ENCODE data around the gene ZNF3.
A peak's percentile ranks its signal among the peaks of the same experiment; 100 is the strongest.

The ZNF3 gene

DNA sequence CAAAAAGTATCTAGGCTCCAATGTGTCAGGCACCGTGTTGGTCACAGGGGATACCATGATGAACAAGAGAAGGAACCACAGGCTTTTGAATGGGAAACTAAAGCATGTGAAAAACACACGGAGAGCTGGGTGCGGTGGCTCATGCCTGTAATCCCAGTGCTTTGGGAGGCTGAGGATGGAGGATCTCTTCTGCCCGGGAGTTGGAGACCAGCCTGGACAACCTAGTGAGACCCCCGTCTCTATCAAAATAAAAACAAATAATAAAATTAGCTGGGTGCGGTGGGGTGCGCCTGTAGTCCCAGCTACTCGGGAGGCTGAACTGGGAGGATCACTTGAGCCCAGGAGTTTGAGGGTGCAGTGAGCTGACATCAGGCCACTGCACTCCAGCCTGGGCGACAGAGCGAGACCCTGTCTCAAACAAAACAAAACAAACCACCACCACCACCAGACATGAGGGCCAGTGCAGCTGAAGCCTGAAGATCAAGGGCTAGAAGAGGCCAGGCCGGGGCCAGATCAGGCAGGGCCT lies 6.6 kb upstream of the ZNF3 start:
- DNase-seq: no peak

DNA sequence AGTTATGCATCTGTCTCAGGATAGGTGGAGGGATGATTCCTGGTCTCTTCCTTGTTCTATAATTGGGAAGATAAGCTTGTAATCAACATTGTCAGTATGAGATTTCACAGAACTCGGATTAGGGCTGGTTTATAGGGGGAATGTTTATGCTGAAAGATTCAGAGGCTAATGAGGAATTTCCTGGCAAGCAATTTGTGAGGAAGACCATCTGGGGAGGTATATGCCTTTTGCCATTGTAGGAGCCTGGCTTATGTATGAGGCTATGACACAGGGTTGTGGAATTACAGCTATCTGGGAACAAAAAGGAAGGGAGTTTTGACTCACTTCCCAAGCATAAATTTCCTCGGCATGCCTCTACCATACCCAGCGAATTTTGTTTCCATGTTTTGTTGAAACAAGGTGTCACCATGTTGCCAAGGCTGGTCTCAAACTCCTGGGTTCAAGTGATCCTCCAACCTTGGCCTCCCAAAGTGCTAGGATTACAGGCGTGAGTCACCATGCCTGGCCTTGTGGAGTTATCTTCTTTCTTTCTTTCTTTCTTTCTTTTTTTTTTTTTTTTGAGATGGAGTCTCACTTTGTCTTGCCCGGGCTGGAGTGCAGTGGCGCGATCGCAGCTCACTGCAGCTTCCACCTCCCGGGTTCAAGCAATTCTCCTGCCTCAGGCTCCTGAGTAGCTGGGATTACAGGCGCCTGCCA lies 5.7 kb upstream of the ZNF3 start:
- DNase-seq: no peak

DNA sequence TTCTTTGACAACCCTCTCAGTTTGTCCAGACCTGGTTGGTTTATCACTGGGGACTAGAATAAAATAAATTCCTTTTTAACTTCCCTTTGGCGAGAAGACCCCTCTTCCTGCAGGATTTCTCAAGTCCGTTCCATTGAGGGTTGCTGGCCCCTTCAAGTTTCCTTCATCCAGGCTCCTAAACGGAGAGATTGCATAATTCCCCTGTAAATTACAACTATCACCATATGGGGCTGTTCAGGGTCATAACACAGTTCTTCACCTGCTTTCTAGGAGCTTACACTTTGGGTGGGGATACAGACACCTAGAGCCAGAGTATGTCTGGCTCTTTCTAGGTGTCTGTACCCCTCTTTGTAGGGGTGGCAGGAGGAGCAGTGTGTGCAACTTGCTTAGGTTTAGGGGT lies 4.0 kb upstream of the ZNF3 start:
- DNase-seq: no peak

DNA sequence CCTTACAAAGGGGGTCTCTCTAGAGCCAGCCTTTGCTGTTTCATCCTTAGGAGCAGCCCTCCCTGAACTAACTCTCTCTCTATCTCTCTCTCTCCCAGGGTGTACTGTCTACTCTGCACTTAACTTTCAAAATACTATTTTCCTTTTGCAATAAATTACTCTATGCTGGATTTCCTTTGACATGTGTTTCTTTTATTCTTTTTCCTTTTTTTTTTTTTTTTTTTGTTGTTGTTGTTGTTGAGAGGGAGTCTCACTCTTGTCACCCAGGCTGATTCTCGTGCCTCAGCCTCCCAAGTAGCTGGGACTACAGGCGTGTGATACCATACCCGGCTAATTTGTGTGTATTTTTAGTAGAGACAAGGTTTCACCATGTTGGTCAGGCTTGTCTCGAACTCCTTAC lies 1.5 kb upstream of the ZNF3 start:
- DNase-seq: no peak

DNA sequence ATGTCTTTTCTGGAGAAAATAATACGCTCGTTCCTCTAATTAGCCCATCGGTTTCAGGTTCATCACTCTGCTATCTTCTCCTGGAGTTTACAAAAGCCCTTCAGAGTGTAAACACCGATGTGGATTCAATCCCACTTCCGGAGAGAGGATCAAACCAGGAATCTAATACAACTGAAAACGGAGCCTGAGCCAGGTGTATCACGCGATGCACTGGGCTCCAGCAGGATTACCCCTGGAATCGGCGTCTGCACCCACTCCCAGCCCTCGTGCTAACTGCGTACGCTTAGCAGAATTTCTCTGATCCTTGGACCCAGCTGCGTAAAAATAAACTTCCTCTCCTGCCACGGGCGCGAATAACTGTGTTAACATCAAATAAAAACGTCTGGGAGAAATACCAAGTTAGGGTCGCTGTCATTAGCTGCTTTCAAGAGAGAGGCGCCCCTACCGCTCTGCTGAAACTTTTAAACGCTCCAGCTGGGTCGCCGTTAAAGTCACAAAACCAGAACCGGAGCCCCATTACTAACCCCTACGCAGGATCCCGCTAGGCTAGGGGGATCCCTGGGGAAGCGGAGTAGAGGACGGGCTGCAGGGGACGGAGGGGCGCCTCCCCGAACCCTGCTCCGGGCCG lies 502 bp downstream of the ZNF3 start:
- peak in 1 of 2 donors; percentile 13 for DNase-seq

DNA sequence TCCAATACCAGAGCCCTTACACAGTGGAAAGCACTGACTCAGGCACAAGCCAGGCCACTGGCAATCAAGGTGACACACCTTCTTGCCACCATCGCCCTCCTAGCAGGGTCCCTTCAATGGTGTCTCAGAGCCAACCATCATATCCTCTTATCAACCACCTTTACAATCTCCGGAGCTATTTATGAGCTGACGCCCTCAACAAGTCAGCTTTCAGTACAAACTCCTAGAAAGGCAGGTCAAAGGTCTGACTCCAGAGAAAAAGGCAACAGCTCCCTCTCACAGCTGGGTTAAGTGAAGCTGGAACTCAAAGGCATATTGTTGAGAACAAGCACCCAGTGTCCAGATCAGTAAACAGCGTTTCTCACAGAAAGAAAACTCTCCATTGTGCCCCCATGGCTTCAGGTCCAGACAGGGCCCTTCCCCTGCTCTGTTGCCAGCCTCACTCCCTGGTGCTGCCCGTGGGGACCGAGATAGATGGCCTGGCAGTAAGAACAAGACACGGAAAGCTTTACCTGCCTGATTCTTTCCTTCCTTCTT lies 2.4 kb downstream of the ZNF3 start:
- DNase-seq: no peak

DNA sequence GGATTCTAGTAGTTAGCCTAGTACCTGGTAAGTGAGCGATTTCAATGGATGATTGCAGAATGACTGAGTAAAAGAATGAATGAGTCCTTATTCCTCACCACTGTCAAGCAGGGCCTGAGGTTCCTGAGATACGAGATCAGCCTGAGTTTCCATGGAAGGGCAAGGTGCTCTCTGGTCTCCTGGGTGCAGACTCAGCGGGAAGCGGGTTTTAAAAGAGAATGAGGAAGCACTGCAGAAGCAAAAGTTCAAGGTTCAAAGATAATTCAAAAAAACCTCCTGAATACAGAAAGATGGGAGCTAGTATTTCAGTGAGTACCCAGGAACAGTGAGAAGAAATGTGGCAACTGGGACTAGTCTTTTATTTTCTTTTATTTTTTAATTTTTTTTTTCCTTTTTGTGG lies 4.3 kb downstream of the ZNF3 start:
- DNase-seq: no peak

DNA sequence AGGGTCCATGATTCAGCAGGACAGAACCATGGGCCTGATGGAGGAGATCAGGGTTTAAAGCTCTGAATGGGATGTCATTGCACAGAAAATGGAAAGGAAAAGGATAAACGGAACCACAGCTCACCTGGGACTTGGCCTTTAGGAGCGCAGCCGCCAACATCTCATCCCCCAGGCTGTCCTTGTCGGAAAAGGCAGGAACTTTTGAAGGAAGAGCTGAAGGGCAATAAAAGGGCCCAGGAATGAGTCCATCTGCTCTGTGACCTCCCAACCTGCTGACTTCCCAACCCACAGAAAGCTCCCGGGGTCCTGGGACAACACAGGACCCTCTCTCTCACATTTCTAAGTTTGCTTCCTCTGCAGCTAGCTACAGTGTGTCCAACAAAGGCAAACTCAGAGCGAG lies 6.1 kb downstream of the ZNF3 start:
- DNase-seq: no peak

DNA sequence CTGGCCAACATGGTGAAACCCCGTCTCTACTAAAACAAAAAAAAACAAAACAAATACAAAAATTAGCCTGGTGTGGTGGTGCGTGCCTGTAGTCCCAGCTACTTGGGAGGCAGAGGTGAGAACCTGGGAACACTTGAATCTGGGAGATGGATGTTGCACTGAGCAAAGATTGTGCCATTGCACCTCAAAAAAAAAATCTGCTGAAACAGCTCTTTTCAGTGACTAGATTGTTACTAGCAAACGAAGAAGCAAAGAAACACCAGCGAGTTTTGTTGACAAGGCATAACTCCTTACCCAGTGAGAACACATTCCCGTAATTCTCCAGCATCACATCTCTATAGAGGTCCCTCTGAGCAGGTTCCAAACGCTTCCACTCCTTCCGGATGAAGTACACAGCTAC lies 6.7 kb downstream of the ZNF3 start:
- no peak for DNase-seq

DNA sequence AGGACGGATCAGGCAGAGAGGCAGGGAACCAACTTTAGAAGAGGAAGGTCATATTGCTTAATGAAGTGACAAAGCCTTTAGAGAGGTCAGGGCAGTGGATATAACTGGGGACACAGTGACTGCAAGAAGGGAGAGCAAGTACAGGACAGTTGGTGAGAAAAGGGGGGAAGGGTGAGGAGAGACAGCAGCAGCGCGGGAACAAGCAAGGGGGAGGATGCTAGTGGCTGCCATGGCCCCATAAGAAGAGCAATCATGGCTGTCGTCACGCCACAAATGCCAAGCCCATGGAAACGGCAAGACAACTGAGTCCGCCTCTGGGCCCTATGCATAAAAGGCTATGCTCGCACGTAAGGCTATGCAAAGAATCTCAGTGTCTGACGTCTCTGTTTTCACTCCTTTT lies 9.1 kb downstream of the ZNF3 start:
- DNase-seq: no peak

DNA sequence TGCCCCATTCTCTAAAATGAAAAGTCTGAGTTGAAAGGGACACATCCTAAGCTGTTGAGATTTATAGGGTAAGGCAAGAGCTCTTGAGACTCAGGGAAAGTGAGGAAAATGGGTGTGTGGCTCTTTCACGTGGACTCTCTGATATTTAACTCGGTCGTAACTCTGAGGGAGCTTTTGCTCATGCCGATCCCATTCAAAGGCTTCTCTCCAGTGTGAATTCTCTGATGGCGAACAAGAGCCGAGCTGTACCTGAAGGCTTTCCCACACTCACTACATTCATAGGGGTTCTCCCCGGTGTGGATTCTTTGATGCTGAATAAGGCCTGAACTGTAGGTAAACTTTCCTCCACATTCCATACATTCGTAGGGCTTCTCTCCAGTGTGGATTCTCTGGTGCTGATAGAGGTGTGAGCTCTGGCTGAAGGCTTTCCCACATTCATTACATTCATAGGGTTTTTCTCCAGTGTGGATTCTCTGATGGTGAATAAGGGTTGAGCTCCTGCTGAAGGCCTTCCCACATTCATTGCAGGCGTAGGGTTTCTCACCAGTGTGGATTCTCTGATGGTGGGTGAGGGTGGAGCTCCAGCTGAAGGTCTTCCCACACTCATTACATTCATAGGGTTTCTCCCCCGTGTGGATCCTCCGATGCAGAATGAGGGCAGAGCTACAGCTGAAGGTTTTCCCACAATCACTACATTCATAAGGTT lies 10.4 kb downstream of the ZNF3 start:
- no peak for DNase-seq

DNA sequence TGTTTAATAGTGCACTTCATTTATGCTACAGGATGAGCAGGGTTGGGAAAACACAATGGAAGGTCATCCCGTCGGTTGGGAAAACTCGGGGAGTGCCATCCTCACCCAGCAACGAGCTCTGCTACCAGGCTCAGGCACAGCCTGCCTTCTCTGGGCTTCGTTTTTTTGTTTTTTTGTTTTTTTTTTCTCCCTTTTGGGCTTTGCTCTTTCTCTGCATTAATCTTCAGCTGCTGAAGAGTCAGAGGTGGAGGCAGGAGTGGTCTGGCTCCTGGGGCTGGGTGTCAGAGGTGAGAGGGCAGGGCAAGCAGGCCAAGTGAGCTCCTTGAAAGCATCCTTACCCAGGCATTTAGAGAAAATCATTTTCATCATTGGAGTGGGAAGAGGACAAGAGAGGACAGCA lies 11.5 kb downstream of the ZNF3 start:
- DNase-seq: no peak

DNA sequence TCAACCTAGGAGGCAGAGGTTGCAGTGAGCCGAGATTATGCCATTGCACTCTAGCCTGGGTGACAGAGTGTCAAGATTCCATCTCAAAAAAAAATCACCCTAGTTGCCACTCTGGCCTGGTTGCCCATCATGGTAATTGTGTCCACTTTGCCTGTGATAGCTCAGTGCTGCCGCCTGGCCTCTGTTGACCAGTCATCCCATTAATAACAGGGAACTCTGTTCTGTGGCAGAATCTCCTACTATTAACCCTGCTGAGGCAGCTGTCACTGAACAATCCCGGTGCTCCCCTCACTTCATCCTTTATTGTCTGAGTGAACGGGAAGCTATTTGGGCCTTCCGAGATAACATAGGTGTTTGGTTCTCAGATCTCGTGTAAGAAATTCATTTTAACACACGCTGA lies 14.6 kb downstream of the ZNF3 start:
- DNase-seq: no peak

DNA sequence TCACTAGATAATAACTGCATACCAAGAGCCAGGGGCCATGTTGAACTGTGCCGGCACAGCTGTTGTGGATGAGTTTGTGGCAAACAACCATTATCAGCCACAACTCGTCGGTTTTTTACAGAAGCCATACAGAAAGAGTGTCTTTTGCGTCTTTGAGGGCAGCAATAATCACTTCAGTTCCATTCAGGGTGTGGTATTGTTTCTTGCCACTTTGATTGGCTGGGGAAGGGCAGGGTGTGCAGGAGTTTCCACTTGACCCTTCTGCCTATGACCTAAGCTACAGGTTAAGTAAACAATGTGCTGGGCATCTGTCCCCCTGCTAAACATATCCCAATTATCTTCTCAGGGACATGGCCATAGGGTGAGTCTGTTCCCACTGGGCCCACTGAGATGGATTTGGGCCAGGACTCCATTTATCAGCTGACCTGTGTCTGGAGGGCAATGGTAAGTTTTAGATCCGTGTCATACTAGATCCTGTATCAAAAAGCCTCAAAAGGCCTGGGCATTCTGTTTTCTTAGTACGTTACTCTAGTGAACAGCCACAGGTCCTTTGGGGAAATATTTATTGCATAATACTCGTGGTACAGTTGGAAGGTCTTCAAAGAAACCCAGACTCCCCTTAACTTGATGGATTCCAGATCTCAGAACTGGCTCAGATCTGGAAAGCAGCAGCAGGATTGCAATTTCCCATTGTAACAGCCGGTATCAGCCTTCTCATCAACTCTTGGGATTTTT lies 15.9 kb downstream of the ZNF3 start:
- DNase-seq: no peak

DNA sequence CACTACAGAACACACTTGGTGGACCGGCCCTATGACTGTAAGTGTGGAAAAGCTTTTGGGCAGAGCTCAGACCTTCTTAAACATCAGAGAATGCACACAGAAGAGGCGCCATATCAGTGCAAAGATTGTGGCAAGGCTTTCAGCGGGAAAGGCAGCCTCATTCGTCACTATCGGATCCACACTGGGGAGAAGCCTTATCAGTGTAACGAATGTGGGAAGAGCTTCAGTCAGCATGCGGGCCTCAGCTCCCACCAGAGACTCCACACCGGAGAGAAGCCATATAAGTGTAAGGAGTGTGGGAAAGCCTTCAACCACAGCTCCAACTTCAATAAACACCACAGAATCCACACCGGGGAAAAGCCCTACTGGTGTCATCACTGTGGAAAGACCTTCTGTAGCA lies 17.4 kb downstream of the ZNF3 start:
- DNase-seq: no peak

DNA sequence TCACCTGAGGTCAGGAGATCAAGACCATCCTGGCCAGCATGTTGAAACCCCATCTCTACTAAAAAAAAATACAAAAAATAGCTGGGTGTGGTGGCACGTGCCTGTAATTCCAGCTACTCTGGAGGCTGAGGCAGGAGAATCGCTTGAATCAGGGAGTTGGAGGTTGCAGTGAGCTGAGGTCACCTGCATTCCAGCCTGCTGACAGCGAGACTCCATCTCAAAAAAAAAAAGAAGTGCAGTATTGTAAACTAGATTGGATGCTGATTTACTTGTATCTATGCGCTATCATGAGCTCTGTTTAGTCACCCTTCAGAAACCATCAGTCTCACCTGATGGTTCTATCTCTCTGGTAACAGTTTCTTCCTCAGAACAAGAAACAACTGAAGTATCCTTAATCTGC lies 18.1 kb downstream of the ZNF3 start:
- DNase-seq: no peak

DNA sequence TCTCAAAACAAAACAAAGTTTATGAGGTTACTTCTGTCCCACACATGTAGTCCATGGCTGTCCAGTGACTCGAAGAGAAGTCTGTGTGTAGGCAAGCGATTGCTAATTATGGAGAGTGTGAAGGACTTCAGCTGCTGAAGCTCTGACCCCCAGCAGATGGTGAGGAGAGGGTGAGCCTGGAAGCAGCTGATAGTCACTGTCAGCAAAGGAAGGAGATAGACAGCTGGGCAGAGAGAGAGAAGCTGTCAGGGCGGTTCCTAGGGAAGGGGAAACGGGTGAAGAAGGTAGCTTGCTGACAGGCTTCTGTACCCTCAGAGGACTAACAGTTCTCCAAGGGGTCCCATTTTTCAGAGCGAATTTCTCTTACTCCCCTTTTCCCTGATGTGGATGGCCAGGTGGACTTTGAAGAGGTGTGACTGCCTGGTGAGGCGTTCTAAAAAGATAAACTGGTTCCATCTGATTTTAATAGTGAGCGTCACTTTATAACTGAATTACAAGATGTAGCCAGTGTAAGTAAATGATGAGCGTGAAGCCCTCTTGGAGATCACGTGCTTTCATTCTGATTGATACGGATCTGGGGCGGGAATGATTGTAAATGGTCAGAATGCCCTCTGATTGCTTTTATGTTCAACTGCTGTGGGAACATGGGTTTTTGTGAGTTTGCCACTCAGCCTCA lies 19.9 kb downstream of the ZNF3 start:
- DNase-seq: no peak

DNA sequence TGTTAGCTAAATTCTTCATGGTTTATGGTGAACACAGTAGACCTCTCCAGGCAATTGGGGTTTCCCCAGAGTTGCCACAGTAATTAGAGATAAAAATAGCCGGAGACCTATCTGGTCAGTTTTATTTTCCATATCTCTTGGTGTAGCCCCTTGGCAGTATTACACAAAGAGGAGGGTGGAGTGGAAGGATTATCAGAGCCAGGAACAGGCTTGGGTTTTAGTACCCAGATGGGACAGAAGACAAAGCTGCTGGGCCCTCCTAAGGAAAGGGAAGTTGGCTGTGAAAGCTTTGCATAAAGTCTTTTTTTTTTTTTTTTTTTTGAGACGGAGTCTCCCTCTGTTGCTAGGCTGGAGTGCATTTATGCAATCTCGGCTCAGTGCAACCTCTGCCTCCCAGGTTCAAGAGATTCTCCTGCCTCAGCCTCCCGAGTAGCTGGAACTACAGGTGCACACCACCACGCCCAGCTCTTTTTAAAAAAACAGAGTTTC lies 22.2 kb downstream of the ZNF3 start:
- DNase-seq: no peak

DNA sequence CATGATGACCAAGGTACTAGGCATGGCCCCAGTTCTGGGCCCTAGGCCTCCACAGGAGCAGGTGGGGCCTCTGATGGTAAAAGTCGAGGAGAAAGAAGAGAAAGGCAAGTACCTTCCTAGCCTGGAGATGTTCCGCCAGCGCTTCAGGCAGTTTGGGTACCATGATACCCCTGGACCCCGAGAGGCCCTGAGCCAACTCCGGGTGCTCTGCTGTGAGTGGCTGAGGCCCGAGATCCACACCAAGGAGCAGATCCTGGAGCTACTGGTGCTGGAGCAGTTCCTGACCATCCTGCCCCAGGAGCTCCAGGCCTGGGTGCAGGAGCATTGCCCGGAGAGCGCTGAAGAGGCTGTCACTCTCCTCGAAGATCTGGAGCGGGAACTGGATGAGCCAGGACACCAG lies 24.5 kb downstream of the ZNF3 start:
- no peak for DNase-seq

DNA sequence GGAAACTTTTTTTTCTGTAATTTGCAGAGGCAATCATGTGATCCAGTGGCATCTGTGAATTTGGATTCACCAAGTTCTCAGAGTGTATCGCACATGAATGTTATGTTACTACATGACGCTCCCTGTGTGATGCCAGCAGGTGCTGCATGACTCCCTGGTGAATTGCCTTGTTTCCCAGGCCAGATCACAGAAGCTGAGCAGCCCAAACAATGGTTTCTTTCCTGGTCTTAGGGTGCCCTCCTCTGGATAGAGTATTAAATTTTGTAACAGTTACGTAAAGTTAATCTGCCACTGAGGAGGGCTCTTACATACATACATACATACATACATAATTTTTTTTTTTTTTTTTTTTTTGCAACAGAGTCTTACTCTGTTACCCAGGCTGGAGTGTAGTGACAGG lies 28.3 kb downstream of the ZNF3 start:
- peak; percentile 4 to 54 for DNase-seq

DNA sequence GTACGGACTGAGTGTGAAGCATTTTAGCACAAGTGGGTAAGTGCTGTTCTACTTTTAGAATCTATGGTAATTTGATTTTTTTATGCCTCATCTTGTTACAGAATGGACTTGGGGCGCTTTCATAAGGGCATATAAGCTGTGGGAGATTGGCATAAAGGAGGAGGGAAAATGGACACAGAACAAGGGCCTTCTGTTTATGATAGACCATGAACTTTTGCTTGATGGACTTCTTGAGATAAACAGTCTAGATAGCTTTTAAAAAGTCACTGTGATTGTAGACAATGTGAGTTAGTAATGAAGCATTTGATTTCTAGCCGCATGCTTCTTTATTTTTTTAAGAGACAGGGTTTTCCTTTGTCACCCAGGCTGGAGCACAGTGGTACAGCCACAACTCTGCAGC lies 29.9 kb downstream of the ZNF3 start:
- no peak for DNase-seq

All from CD4-positive, alpha-beta T cell treated with Interleukin-1 beta for 1 hour (primary cell).